ENCODE data around the gene SND1.

The SND1 gene

DNA sequence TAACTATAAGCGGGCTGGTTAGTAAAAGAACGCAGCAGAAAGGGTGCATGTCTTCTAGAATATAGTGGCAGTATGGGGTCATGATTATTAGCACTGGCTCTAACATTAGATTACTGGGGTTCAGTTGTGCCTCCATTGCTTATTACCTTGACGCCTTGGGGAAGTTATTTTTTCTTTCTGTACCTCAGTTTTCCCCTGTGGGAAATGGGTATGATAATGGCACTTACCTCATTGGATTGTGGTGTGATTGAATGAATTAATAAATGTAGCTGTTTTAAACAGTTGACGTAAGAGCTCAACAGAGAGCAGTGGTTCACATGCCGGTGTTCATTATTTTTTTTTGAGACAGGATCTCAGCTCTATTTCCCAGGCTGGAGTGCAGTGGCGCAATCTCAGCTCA, 262.7 kb downstream of the SND1 start:
- DNase-seq, result no peak

DNA sequence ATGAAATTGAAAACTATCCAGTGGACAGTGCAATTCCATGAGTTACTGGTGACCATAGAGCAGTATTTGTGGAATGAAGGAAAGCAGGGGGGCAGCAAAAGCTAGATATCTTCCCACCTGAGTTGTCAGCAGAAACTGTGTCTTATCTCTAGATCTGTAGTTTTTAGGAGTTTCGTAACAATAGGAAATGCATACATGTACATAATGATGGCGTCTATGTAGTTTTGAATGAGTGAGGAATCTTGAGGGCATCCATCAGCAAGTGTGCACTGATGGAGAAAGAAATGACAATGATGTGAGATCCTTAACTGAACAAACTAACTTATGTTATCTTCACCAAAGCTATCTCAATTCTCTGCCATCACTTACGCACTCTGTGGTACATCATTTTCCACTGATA, 264.7 kb downstream of the SND1 start:
- no peak for DNase-seq

DNA sequence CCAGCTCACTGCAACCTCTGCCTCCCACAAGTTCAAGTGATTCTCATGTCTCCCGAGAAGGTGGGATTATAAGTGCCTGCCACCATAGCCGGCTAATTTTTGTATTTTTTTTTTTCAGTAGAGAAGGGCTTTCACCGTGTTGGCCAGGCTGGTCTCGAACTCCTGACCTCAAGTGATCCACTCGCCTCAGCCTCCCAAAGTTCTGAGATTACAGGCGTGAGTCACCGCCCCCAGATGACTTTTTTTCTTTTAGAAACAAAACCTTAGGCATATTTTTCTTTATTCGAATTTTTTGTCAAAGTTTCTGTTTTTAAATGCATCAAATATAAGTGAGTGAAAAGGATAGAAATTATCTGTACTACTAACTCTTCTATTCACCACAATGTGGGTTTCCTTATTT, 266.1 kb downstream of the SND1 start:
- no peak for DNase-seq

DNA sequence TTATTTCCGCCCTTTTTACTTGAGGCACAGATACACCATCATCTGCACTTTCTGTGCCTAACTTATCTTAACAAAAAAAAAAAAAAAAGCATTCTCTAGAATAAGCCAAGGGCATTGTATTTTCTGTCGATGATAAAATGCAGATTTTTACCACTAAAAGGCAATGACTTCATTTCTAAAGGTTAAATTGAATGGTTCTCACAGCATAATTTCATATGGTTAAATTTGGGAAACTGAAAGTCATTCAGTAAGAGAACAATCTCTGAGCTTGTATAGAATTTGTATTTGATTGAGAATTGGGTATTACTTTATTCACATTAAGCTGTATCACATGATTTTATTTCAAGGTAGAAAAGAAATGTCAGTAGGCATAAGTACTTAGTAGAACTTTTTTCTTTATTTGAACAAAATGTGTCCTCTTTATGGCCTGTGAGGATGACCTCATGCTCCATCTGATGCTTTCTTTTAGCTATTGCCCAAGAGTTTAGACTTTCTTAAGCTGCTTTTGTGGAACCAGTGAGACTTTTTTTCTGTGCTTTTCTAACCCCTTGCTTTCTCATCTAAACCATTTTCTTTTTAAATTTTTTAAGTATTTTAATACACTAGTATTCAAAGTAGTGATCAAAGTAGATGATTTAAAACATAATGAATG, 268.9 kb downstream of the SND1 start:
- DNase-seq, result no peak

DNA sequence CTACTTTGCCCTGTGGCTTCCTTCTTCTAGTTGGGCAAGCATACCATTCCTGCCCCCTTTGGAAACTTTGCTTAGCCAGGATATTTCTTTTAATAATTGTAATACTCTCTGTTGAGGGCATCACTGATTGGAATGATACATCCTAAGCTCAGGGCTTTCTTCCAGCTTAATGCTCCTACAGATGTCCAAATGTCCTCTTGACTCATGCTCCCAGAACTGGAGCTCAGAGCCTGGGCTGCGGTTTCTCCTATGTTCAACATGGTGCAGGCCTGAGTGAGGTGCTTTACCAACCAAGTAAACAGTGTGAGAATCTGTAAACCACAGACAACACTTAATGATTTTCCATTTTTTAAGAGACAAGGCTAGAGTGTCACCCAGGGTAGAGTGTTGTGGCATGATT, 270.7 kb downstream of the SND1 start:
- no peak for DNase-seq

DNA sequence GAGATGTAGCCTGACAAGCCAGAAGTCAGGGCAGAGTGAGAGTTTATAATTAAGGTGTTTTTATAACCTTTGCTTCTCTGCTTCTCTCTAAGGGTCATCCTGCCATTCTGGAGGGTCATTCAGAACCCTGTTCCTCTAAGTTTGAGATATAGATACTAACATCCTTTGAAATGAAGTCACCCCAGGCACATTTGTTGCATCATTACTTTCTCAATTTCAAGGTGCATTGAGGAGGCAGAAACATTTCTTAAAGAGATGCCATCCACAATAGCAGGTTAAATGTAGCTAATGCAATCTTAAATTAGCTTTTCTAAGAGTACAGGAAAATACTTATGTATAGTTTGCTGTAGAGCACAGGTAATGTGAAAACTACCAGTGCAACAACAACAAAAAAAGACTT, 272.9 kb downstream of the SND1 start:
- no peak for DNase-seq

DNA sequence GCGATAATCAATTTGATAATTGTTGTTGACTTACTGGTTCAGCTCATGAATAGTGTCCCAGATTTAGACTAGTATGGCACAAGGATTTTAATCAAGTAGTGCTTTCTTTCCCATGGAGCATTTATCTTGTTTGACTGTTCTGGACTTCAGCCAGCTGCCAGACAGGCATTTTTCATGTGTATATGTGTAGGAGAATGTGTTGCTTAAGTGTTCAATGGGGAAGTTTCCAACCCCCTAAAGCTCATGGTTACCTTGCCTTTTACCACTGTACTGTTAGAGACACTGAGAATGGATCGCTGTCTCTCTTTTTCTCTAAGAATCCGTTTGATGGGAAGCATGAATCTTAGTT, 275.3 kb downstream of the SND1 start:
- no peak for DNase-seq

DNA sequence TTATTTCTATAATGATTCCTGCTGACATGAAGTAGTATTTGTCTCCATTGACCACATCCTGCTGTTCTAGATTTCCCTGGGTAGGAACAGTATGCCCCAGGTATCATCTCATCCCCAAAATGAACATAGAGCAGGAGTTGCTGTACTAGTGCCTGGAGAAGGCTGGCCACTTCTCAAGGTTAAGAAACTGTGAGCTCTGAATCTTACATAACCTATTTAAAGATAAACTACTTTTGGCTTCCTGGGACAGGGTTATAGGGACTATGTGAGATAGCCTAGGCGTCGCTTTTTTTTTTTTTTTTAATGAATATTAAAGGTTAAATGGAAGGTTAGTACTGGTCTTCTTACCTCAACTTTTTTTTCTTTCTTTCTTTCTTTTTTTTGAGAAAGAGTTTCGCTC, 276.2 kb downstream of the SND1 start:
- no peak for DNase-seq

DNA sequence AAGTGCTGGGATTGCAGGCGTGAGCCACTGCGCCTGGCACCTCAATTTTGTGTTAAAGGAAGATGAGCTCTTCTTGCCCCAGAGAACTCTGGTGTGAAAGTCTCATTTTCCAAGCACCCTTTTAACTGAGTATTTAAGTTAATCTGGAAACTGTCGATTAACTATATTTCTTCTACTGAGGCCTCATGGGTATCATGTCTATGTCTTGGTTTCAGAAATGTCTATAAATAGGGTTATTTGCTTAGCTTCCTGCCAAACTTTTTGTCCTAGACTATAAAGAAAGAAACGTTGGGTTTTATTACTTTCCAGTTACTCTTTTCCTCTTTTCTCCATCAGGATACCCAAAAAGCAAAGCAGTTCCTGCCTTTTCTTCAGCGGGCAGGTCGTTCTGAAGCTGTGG, 276.9 kb downstream of the SND1 start:
- no peak for DNase-seq

DNA sequence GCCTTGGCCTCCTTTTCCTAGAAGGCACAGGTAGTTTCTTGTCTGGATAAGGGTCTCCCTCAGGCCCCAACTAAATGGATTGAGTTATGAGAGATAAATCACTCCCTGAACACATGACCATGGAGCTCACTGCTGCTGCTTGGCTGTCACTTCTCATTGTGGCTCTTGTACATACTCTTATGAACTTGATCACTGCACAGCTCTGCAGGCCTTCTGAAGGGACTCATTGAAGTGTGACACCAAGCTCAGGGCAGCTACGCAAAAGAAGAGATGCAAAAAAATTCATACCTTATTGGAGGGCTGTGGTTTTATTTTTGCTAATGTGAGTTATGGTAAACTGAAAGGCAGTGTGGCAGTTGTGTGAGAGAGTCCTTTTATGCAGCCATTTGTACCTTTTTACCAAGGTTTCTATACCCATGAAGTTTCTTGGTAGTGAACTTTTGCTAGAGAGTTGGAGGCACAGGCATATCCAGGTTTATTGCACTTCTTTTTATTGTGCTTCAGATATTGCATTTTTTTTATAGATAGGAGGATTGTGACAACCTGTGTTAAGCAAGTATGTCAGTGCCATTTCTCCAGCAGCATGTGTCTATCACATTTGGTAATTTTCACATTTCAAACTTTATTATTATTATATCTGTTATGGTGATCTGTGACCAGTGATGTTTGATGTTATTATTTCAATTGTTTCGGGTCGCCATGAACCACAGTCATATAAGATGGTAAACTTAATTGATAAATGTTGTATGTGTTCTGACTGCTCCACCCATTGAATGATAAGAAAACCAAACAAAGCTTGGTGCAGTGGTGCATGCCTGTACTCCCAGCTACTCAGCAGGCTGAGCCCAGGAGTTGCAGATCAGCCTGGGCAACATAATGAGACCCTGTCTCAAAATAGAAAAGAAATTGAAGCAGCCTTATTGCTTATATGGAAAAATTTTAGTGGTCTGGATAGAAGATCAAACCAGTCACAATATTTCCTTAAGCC, 278.6 kb downstream of the SND1 start:
- no peak for DNase-seq

DNA sequence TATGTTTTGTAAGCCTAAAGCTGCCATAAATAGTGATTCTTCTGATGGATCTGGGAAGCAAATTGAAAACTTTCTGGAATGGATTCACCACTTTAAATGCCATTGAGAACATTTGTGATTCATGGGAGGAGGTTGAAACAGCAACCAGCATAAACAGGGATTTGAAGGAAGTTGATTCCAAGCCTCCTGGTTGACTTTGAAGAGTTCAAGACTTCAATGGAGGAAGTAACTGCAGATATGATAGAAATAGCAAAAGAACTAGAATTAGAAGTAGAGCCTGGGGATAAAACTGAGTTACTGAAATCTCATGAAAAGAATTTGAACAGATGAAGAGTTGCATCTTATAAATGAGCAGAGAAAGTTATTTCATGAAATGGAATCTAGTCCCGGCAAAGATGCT, 280.1 kb downstream of the SND1 start:
- DNase-seq, result no peak

DNA sequence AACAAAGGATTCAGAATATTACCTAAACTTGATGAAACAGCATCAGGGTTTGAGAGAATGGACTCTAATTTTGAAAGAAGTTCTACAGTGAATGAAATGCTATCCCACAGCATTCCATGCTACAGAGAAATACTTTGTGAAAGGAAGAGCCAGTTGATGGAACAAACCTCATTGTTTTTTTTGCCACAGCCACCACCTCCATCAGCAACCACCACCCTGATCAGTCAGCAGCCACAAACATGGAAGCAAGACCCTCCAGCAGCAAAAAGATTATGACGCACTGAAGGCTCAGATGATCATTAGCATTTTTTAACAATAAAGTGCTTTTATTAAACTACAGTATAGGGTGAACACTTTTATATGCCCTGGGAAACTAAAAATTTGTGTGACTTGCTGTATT, 280.5 kb downstream of the SND1 start:
- no peak for DNase-seq

DNA sequence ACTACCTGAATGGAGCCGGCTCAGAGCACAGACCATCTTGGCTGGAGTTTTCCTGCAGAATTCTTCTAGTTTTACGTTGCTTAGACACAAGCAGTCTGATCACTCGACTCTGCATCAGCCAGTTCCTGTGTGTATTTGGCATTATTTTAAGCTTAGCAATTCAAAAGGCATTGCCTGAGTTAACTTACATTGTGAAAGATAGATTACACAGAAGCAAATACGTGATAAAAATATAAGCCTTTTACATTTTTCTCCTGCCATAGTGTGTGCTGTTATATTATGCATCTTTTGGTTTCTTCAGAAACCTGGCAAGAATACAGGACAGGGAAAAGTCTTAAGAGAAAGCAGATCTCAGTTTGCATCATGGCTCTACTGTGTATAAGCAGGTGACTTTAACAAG, 281.2 kb downstream of the SND1 start:
- DNase-seq, result no peak

DNA sequence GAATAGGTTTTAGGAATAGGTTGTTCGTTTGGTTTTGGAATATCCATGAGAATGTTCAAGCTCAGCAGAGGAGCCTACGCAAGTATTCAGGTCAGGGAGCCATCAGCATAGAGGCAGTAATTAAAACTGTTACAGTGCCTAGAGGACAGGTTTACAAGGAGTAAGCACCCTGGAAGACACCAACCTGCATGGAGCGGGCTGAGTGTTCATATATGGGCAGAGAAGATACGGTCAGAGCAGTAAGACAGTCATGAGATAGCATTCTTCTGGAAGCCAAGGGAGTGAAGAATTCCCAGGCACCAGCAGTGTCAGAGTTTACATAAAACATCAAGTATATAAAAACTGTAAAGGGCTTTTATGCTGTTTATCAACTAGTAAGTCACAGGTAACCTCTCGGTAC, 282.7 kb downstream of the SND1 start:
- DNase-seq, result no peak

DNA sequence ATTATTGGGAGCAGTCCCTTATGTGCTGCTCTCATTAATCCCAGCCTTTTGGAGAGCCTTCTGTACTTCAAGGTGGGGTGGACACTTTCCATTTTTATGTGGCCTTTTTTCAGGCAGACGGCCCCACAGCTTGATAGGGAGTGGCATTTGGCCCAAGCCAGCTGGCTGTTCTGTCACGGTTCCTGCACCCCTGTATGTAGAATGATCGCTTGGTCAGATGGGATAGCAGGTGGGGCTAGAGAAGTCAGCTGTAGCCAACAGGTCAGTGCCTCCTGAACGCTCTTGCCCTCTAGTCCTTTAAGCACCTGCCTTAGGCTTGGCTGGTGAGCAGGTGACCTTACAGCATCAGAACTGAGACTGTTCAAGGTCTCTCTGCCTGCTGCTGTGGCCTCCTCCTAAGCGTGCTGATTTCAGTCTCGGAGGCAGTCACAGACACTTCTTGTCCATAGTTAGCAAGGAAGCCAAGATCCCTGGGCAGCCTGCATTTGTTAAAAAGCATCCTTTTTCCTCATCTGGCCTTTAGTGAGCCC, 283.9 kb downstream of the SND1 start:
- no peak for DNase-seq

DNA sequence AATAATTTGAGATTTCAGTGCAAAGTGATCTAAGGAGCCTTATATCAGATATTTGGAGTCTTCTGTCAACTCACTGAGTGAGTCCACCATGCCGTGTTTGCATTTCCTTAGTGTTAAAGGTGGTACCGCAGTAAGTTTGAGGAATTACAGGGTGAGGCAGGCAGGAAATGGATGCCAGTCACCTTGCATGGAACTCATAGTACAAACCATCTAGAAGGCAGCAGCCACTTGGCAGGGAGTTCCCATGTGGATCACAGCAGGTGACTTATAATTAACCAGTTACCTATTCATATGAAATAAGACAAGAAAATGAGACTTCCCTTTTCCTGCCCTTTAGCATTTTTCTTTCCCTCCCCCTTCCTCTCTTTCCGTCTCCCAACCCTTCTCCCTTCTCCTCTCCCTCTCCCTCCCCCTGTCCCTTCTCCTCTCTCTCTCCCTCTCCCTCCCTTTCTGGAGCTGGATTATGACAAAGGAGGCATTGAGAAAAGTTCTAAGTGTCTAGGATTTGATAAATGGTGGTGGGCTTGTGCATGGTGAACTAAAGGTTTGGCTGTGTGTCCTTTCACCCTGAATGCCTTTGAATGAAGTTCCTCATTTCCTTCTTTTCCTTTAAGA, 285.2 kb downstream of the SND1 start:
- DNase-seq, result no peak

DNA sequence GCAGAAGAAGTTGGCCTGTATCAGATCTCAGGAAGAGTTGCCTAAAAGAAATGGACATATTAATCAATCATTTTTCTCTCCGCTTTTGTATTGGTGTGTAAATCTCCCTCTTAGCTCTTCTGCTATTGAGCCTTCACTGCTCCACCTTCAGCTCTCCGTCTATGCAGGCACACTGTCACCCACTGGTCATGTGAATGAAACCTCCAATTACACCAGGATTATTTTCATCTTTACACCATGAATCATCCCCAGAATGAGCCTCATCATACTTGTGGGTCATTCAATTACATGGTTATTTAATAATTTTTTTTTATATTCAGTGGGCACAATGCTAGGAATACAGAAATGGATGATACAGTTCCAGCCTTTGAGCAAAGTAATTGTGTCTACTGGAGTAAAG, 286.6 kb downstream of the SND1 start:
- DNase-seq, result no peak

DNA sequence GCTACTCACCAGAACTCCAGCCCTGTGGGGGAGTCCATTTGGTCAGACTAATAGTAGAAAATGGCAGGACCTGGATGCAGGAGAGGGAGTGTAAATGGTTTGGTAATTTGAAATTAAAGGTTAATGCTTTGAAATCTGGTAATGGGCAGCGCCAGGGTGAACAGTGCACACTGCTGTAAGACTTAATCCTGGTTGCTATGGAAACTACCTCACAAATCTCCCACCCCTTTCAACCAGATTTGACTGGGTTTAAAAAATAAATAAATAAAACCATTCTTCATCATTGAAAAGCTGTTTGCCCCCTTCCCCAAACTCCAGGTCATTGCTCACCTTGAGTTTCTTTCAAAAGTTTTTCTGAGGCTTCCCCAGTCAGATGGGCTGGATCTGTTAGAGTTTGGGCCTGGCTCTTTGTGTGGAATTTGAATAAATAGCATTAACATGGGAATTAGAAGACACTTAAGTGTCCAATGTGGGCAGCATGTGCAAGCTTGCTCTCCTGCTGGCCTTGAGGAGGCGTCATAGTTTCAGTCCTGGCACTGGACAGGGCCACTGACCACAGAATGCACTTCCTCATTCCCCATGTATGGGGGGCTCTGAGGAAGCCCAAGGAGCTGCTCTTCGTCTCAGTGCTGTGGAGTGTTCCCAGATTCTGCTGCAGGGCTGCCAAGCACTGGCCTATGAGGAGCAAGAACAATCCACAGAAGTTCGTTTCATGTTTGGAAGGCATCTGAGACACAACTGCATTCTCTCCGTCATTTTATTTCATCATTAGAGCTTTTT, 288.6 kb downstream of the SND1 start:
- DNase-seq, result no peak

DNA sequence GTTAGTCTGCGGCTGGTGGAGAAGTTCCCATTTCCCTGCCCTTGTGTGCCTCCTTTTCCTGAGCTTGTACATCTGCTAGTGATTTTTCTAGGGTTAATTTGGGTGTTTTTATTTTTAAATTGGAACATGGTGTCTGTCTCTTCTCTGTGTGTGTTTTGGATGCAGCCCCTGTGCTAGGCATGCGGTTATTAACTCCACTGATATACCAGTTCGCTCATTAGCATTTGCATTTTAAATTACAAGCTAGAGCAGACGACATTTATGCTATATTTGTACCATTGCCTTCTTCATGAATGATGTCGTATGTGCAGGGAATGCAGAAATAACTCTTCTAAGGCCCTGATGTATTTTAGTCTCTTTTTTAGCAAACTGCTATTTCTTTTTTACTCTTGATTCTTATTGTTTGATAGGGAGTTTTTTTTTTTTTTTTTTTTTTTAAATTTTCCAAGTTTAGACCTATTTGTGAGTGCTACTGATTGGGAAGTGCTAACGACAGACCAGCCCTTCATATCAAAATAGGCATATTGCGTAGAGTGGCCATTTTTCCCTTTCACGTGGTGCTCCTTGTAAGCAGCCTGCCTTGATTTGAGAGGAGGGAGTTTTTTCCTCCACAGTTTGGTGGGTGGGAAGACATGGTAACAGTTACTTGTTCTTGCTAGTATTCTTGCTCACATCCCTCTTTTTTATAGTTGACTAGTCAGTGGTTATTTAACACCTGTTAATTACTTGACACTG, 289.6 kb downstream of the SND1 start:
- DNase-seq, result no peak

DNA sequence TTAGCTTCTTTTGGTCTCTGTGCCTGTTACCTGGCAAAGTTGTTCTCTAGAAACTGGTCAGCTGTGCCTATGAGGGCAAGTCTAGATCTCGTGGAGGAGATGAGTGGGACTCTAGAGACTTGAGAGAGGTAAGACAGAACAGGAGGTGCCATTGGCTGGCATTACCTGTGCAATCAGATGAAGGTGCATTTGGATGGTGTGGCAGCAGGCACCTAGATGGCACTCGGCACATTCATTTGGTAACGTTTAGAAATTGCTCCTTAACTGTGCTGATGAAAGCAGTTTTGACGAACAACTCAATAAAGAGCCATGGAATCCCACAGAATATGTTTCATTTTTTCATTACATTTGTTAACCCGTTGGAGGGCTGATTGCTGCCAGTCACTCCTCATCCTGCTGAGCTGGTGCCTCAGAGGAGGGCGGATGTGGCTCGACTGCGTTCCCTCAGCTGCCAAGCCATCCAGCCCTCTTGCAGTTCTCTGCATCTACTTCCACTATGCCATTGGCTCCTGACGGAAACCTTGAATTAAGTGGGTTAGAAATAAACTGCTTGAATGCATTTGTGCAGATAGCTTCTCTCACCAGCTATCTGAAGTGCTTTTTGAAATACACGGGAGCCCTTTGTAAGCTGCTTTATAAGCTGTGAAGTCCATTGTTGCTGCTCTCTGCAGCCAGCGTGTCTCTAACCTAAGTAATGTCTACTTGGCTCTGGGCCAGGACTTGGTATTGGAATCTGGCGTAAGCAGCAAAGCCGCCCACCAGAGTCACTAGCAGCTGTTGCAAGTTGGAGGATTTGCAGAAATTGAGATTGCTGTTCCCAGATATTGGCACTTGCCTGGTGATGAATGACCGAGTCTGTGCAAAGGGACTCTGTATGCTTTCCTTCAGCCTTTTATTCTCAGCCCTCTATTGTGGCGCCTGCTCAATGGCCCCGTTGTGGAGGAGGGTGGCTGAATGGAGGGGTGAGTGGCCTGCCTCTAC, 291.8 kb downstream of the SND1 start:
- DNase-seq, result no peak

DNA sequence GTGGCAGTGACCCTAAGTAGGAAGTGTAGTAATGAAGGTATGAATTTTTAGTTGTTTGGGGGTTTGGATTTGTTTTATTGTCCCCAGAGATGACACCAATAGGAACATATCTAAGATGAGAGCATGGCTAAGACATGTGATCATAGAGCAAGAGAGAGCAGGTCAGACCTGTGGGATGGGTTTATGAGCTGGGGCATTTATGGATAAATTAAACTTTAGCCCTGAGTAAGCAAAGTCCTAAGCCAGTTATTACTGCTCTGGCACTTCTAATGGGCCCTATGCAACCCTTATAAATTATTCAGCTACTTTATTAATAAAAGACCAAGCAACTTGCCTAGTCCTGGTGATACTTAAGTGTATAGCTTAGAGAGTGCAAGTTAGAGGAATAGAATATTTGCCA, 294.1 kb downstream of the SND1 start:
- no peak for DNase-seq

All from activated gamma-delta T cell treated with Interleukin-2 at 50 U/mL for 16 hours (primary cell).